WERI-Rb-1 (cell line): Measurements from ENCODE around the gene ZNF768.

ENCODE experiments used
- DNase-seq: peaks from one replicate; pipeline ENCODE4 v3.0.0-alpha.2; 2020
- H3K27ac ChIP-seq: fragments of 250-450 bp; sonication (Bioruptor Pico); 2 replicates; pipeline ENCODE4 v1.5.1; 2020; ENCODE audit warnings: mild to moderate bottlenecking, moderate library complexity
- H3K27me3 ChIP-seq: fragments of 250-450 bp; sonication (Bioruptor Pico); 2 replicates; pipeline ENCODE4 v1.5.1; 2021; ENCODE audit warnings: mild to moderate bottlenecking, low read depth, moderate library complexity; ENCODE audit not compliant: insufficient read depth, severe bottlenecking
- H3K36me3 ChIP-seq: fragments of 250-450 bp; sonication (Bioruptor Pico); 2 replicates; pipeline ENCODE4 v1.5.1; 2020; ENCODE audit warnings: mild to moderate bottlenecking, moderate library complexity
- H3K4me3 ChIP-seq: 2 replicates; pipeline ENCODE4 v1.5.1; 2011; ENCODE audit warnings: low read depth, mild to moderate bottlenecking, control low read depth, low read length
- H3K9me3 ChIP-seq: fragments of 250-450 bp; sonication (Bioruptor Pico); 2 replicates; pipeline ENCODE4 v1.5.1; 2021; ENCODE audit warnings: mild to moderate bottlenecking, moderate library complexity; ENCODE audit not compliant: severe bottlenecking
- CTCF ChIP-seq: IDR thresholded peaks from 2 replicates; pipeline ENCODE4 v1.5.1; 2011; ENCODE audit warnings: low read depth, mild to moderate bottlenecking, control low read depth, inconsistent platforms, low read length

The ZNF768 gene

GRCh38 chr16:30493941-30494488, 32.4 kb downstream of the ZNF768 start:
- no peaks in the 10 kb centered on the region for H3K27me3 ChIP-seq
- no peaks in the 10 kb centered on the region for H3K36me3 ChIP-seq
- no peak overlapping the region for H3K4me3 ChIP-seq
- H3K27ac ChIP-seq, result no peak overlapping the region
- H3K9me3 ChIP-seq, result no peaks in the 10 kb centered on the region
- no peak for DNase-seq
- no peak for TF ChIP-seq CTCF

GRCh38 chr16:30491744-30492308, 34.5 kb downstream of the ZNF768 start:
- TF ChIP-seq CTCF, result no peak
- Histone ChIP-seq H3K9me3 (no peaks in the 10 kb centered on the region), H3K36me3 (no peaks in the 10 kb centered on the region), H3K27me3 (no peaks in the 10 kb centered on the region), H3K4me3 (no peak overlapping the region), H3K27ac (no peak overlapping the region)
- DNase-seq, result no peak

- no peak for DNase-seq
- Histone ChIP-seq H3K4me3 (no peak overlapping the region), H3K36me3 (no peaks in the 10 kb centered on the region), H3K27ac (no peak overlapping the region), H3K9me3 (no peaks in the 10 kb centered on the region), H3K27me3 (no peaks in the 10 kb centered on the region)
- TF ChIP-seq CTCF, result no peak
These were observed 35.1 kb downstream of the ZNF768 start for GRCh38 chr16:30491229-30491628.

GRCh38 chr16:30490210-30490609, 36.2 kb downstream of the ZNF768 start:
- H3K36me3 ChIP-seq, result no peaks in the 10 kb centered on the region
- DNase-seq, result no peak
- no peak for TF ChIP-seq CTCF
- no peak overlapping the region for H3K4me3 ChIP-seq
- H3K9me3 ChIP-seq, result no peaks in the 10 kb centered on the region
- no peaks in the 10 kb centered on the region for H3K27me3 ChIP-seq
- no peak overlapping the region for H3K27ac ChIP-seq

- Histone ChIP-seq H3K4me3 (no peak overlapping the region), H3K9me3 (no peaks in the 10 kb centered on the region), H3K27ac (no peak overlapping the region), H3K36me3 (no peaks in the 10 kb centered on the region), H3K27me3 (no peaks in the 10 kb centered on the region)
- no peak for TF ChIP-seq CTCF
- no peak for DNase-seq
These were observed 37.4 kb downstream of the ZNF768 start for GRCh38 chr16:30488764-30489605.
